ENCODE results near the gene ZNF789. TPM values are rescaled to one million over a fixed set of nuclear protein-coding genes. Genes with fewer than 3 reads are reported as not detected.
A peak's percentile ranks its signal among the peaks of the same experiment; 100 is the strongest.

Gene ZNF789
- total and polyA plus RNA-seq, 2 of the 4 experiments (the other 2 are of a cell fraction): 4.8 to 8.9 TPM

DNA sequence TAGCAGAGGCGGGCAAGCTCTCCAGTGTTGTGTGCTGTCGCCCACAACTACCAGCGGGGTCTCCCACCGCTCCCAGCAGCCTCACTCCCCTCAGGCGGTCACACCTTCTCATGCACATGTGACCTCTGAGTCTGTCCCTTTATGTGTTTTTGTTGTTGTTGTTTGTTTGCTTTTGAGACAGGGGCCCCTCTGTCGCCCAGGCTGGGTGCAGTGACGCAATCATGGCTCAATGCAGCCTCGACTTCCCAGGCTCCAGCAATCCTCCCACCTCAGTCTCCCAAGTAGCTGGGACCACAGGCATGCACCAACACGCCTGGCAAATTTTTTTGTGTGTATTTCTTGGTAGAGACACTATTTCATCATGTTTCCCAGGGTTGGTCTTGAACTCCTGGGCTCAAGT lies 32.5 kb upstream of the ZNF789 start:
- H2BK5ac ChIP-seq (ENCODE audit: low read depth, low read length, poor library complexity, severe bottlenecking): peak overlapping the region; percentile 3
- intact Hi-C loops (cut with micrococcal nuclease): no loop called here
- no peak overlapping the region for H4K91ac ChIP-seq (ENCODE audit: insufficient read depth, low read depth, low read length)
- peaks cover 14% of the 10 kb centered on the region for H3K36me3 ChIP-seq (ENCODE audit: control insufficient read depth, insufficient read depth, low read length)
- peak overlapping the region in 1 of 2 experiments; percentile 10; a peak in 1 of 4 replicates for H4K8ac ChIP-seq (ENCODE audit: low read depth in 2 of 2, low read length in 2 of 2)
- H2AFZ ChIP-seq (replicated peaks; ENCODE audit: low read length, poor library complexity): no peak overlapping the region
- no peak overlapping the region for H3K56ac ChIP-seq (ENCODE audit: extremely low read depth, insufficient read depth, low read length)
- peak overlapping the region; percentile 85 for H3K4me3 ChIP-seq (ENCODE audit: insufficient read depth, low read depth, low read length)
- no peak overlapping the region for H2BK20ac ChIP-seq (ENCODE audit: low read depth, low read length)
- ChIA-PET POLR2A (ENCODE audit: unreplicated experiment) (no interaction called here), CTCF (no interaction called here)
- H2AK9ac ChIP-seq (replicated peaks; ENCODE audit: low read depth, low read length, poor library complexity): peak overlapping the region; percentile 19
- H2BK120ac ChIP-seq (ENCODE audit: low read depth, low read length): no peak overlapping the region
- no peak overlapping the region for H4K5ac ChIP-seq (ENCODE audit: low read depth, low read length)
- no TSS peak for BruUV-seq (replicated peaks)
- peaks cover 16% of the 10 kb centered on the region for H4K20me1 ChIP-seq (ENCODE audit: insufficient read depth, low read length)
- DNase-seq: peak; percentile 18
- H3K14ac ChIP-seq (replicated peaks; ENCODE audit: low read depth, low read length): peak overlapping the region; percentile 34; the same call in 1 of the 2 replicates
- H3K9me3 ChIP-seq (ENCODE audit: control insufficient read depth, insufficient read depth, low read length): no peaks in the 10 kb centered on the region
- H3K79me1 ChIP-seq (ENCODE audit: low read depth in 1 of 2, low read length in 2 of 2): peaks cover 29 to 60% of the 10 kb centered on the region in 2 experiments
- peak; percentile 81 for TF ChIP-seq CEBPB (IDR thresholded peaks at IDR 0.05; ENCODE audit: low read depth, low read length)
- no peak for TF ChIP-seq RCOR1 (IDR thresholded peaks at IDR 0.05; ENCODE audit: insufficient replicate concordance, low read length)
- dilution Hi-C loops (cut with HindIII; ENCODE audit: low sequenced_read_pairs, unreplicated experiment): no loop called here
- H2BK15ac ChIP-seq (ENCODE audit: low read depth, low read length): no peak overlapping the region
- H3K27ac ChIP-seq (ENCODE audit: insufficient read depth, low read length): peak overlapping the region; percentile 47; the same call in 1 of the 2 replicates
- no peak overlapping the region for H3K18ac ChIP-seq (ENCODE audit: low read depth, low read length)
- no peak overlapping the region for H2AK5ac ChIP-seq (ENCODE audit: low read depth, low read length)
- in situ Hi-C loops (cut with MboI; ENCODE audit: low sequenced_read_pairs): no loop called here
- H3K23ac ChIP-seq (ENCODE audit: low read depth, low read length): peak overlapping the region; percentile 63; the same call in 1 of the 2 replicates
- no peak for ATAC-seq (ENCODE audit: low read depth)
- H3K9ac ChIP-seq (ENCODE audit: low read depth, low read length): peak overlapping the region; percentile 76; the same call in 1 of the 2 replicates
- no CpG with 5 or more reads among the region's 9 CpGs for WGBS, 2 experiments (ENCODE audit: extremely low coverage in 2 of 2, insufficient read length in 1 of 2)
- no peaks in the 10 kb centered on the region for H3K27me3 ChIP-seq (ENCODE audit: control insufficient read depth, insufficient read depth, low read length)
- peaks cover 6% of the 10 kb centered on the region for H3K4me1 ChIP-seq (ENCODE audit: control insufficient read depth, insufficient read depth, low read length)
- H3K4ac ChIP-seq (ENCODE audit: low read depth, low read length): peak overlapping the region; percentile 20; the same call in 1 of the 2 replicates
- H3K4me2 ChIP-seq (ENCODE audit: low read depth, low read length): peak overlapping the region; percentile 89
- H3K9me1 ChIP-seq (ENCODE audit: insufficient read depth, low read length): 0 out of 2 replicates have a peak, but pooled peaks cover 10% of the 10 kb centered on the region
